CD14-positive monocyte (primary cell): ENCODE data around the gene ZFHX2. TPM values are rescaled to one million over a fixed set of nuclear protein-coding genes. Genes with fewer than 3 reads are reported as not detected.

ENCODE experiments used
- DNase-seq, 3 donors: peaks; one replicate each; pipeline ENCODE4 v3.0.0-alpha.2; 2011 to 2022
- H2AFZ ChIP-seq: 2 replicates; pipeline ENCODE4 v1.6.0; 2012; ENCODE audit warnings: mild to moderate bottlenecking, low read depth, low read length, inconsistent platforms; ENCODE audit not compliant: insufficient read depth, poor library complexity, severe bottlenecking
- H3K27ac ChIP-seq, 2 donors: 1 replicate in 1 of 2; 2 replicates in 1 of 2; pipeline ENCODE4 v1.5.1; 2012 to 2013; ENCODE audit warnings: low read length in 2 of 2, control low read depth in 1 of 2, inconsistent platforms in 1 of 2, low read depth in 1 of 2, mild to moderate bottlenecking in 1 of 2
- H3K27me3 ChIP-seq, 2 donors: one replicate each; pipeline versions ENCODE4 v1.6.0 to v1.6.1; 2011 to 2013; ENCODE audit warnings: low read length in 2 of 2; ENCODE audit not compliant: control insufficient read depth in 2 of 2, insufficient read depth in 2 of 2
- H3K36me3 ChIP-seq, 2 donors: replicated peaks in 1 of 2; 1 replicate in 1 of 2; 2 replicates in 1 of 2; pipeline versions ENCODE4 v1.5.1 to v1.6.1; 2012 to 2013; ENCODE audit warnings: low read length in 2 of 2, control low read depth in 1 of 2, inconsistent platforms in 1 of 2, mild to moderate bottlenecking in 1 of 2; ENCODE audit not compliant: insufficient read depth in 2 of 2, control insufficient read depth in 1 of 2
- H3K4me1 ChIP-seq, 2 donors: 1 replicate in 1 of 2; 2 replicates in 1 of 2; pipeline versions ENCODE4 v1.5.1 to v1.6.1; 2012 to 2013; ENCODE audit warnings: low read length in 2 of 2, control low read depth in 1 of 2, inconsistent platforms in 1 of 2, mild to moderate bottlenecking in 1 of 2, moderate library complexity in 1 of 2; ENCODE audit not compliant: insufficient read depth in 2 of 2, control insufficient read depth in 1 of 2
- H3K4me2 ChIP-seq: replicated peaks from 2 replicates; pipeline ENCODE3; 2012; ENCODE audit warnings: low read length, moderate library complexity, mild to moderate bottlenecking; ENCODE audit not compliant: poor library complexity, severe bottlenecking; ENCODE audit errors: extremely low read depth
- H3K4me3 ChIP-seq, 3 experiments: fragments of 200-600 bp in 1 of 3; sonication (generic) in 1 of 3; replicated peaks in 1 of 3; 1 replicate in 2 of 3; 2 replicates in 1 of 3; pipeline ENCODE4 v1.5.1; 2011 to 2013; ENCODE audit warnings: low read length in 3 of 3, mild to moderate bottlenecking in 3 of 3, control low read depth in 2 of 3, low read depth in 2 of 3, inconsistent platforms in 1 of 3, moderate library complexity in 1 of 3
- H3K79me2 ChIP-seq: 2 replicates; pipeline ENCODE4 v1.6.0; 2012; ENCODE audit warnings: mild to moderate bottlenecking, control low read depth, inconsistent platforms, low read length, moderate library complexity; ENCODE audit not compliant: insufficient read depth
- H3K9ac ChIP-seq: 2 replicates; pipeline ENCODE4 v1.6.0; 2017; ENCODE audit warnings: low read length, mild to moderate bottlenecking; ENCODE audit not compliant: insufficient read depth, poor library complexity, severe bottlenecking
- H3K9me3 ChIP-seq, 2 donors: replicated peaks in 1 of 2; 1 replicate in 1 of 2; 2 replicates in 1 of 2; pipeline versions ENCODE4 v1.5.1 to v1.6.1; 2012 to 2013; ENCODE audit warnings: low read length in 2 of 2, control low read depth in 1 of 2; ENCODE audit not compliant: control insufficient read depth in 1 of 2, insufficient read depth in 1 of 2
- H4K20me1 ChIP-seq: 2 replicates; pipeline ENCODE4 v1.6.0; 2012; ENCODE audit warnings: mild to moderate bottlenecking, low read length, control low read depth, moderate library complexity; ENCODE audit not compliant: insufficient read depth
- H3K27ac Mint-ChIP-seq, 7 donors: one replicate each; pipeline ENCODE4 v1.8.0; 2020; ENCODE audit warnings: mild to moderate bottlenecking in 7 of 7, mixed read lengths in 7 of 7, moderate library complexity in 6 of 7, inconsistent platforms in 2 of 7
- H3K27me3 Mint-ChIP-seq, 3 donors: one replicate each; pipeline ENCODE4 v1.8.0; 2021 to 2022; ENCODE audit warnings: low read depth in 3 of 3, mild to moderate bottlenecking in 3 of 3, mixed read lengths in 3 of 3, moderate library complexity in 3 of 3, inconsistent platforms in 1 of 3
- H3K36me3 Mint-ChIP-seq, 2 donors: one replicate each; pipeline ENCODE4 v1.8.0; 2020; ENCODE audit warnings: mixed read lengths in 2 of 2, inconsistent platforms in 1 of 2, mild to moderate bottlenecking in 1 of 2
- H3K4me1 Mint-ChIP-seq: one replicate; pipeline ENCODE4 v1.8.0; 2020; ENCODE audit warnings: mild to moderate bottlenecking, mixed read lengths
- H3K4me3 Mint-ChIP-seq, 2 donors: one replicate each; pipeline ENCODE4 v1.8.0; 2020; ENCODE audit warnings: mild to moderate bottlenecking in 2 of 2, mixed read lengths in 2 of 2, moderate library complexity in 1 of 2
- H3K9me3 Mint-ChIP-seq, 7 donors: one replicate each; pipeline ENCODE4 v1.8.0; 2020 to 2022; ENCODE audit warnings: mixed read lengths in 7 of 7, mild to moderate bottlenecking in 6 of 7, moderate library complexity in 6 of 7, inconsistent platforms in 2 of 7
- WGBS: methylation state at CpG from one replicate; pipeline ENCODE4 v1.1.5; 2013; ENCODE audit warnings: missing lambda C conversion rate; ENCODE audit not compliant: insufficient coverage; 5-methylcytosine and 5-hydroxymethylcytosine counted together
- intact Hi-C, 2 donors: fragments of 100-400 bp; cut with micrococcal nuclease; formaldehyde crosslinking; loops; one replicate each; pipeline versions ENCODE4 v1.15.0 to v1.15.1; 2023
- polyA plus RNA-seq, 3 donors: library from polyadenylated mRNA; depleted of rRNA in 1 of 3; unstranded in 2 of 3; stranded (reverse) in 1 of 3; fragments of 300-500 nt in 2 of 3; fragments of >200 nt in 1 of 3; fragmentation: Illumina TruSeq in 2 of 3; gene quantifications; 1 replicate in 2 of 3; 2 replicates in 1 of 3; pipeline ENCODE4 v1.2.3, GENCODE V29; 2012 to 2021
- TF ChIP-seq, protein P1 (sequence below): fragments of 200-600 bp; IDR thresholded peaks from one replicate; pipeline ENCODE4 v1.8.0; 2022; ENCODE audit warnings: antibody characterized with exemption, mild to moderate bottlenecking

Gene ZFHX2
- polyA plus RNA-seq, 3 donors: 0.01 to 0.07 TPM; not detected in 1

- Mint-ChIP-seq H3K4me3 (no peak overlapping the region), H3K4me1 (peaks cover 23% of the 10 kb centered on the region), H3K27ac (peak overlapping the region in 3 of 7 donors; percentile 21 to 37 (median 34)), H3K36me3 (peaks cover 34 to 49% of the 10 kb centered on the region in 2 donors), H3K27me3 (peaks cover 0 to 1% (median 0%) of the 10 kb centered on the region in 3 donors), H3K9me3 (no peaks in the 10 kb centered on the region)
- TF ChIP-seq, protein P1, sequence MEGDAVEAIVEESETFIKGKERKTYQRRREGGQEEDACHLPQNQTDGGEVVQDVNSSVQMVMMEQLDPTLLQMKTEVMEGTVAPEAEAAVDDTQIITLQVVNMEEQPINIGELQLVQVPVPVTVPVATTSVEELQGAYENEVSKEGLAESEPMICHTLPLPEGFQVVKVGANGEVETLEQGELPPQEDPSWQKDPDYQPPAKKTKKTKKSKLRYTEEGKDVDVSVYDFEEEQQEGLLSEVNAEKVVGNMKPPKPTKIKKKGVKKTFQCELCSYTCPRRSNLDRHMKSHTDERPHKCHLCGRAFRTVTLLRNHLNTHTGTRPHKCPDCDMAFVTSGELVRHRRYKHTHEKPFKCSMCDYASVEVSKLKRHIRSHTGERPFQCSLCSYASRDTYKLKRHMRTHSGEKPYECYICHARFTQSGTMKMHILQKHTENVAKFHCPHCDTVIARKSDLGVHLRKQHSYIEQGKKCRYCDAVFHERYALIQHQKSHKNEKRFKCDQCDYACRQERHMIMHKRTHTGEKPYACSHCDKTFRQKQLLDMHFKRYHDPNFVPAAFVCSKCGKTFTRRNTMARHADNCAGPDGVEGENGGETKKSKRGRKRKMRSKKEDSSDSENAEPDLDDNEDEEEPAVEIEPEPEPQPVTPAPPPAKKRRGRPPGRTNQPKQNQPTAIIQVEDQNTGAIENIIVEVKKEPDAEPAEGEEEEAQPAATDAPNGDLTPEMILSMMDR: no peak
- WGBS: 100% methylated on average over 1 of the region's 1 CpG
- no peak for DNase-seq
- Histone ChIP-seq H3K9ac (no peak overlapping the region), H4K20me1 (peaks cover 18% of the 10 kb centered on the region), H3K9me3 (no peaks in the 10 kb centered on the region), H3K4me3 (no peak overlapping the region), H2AFZ (no peak overlapping the region), H3K79me2 (peaks cover 18% of the 10 kb centered on the region), H3K27me3 (no peaks in the 10 kb centered on the region), H3K4me1 (peaks cover 18 to 28% of the 10 kb centered on the region in 2 donors), H3K4me2 (no peak overlapping the region), H3K27ac (no peak overlapping the region), H3K36me3 (peaks cover 38 to 50% of the 10 kb centered on the region in 2 donors)
- intact Hi-C loops: no loop called here
Observed at GRCh38 chr14:23557946-23558345, 6.4 kb upstream of the ZFHX2 start.

- Histone ChIP-seq H3K9me3 (no peaks in the 10 kb centered on the region), H3K4me3 (no peak overlapping the region), H3K36me3 (peaks cover 38 to 50% of the 10 kb centered on the region in 2 donors), H3K4me1 (peaks cover 15 to 23% of the 10 kb centered on the region in 2 donors), H3K4me2 (no peak overlapping the region), H3K27me3 (no peaks in the 10 kb centered on the region), H3K27ac (no peak overlapping the region), H3K79me2 (peaks cover 18% of the 10 kb centered on the region), H3K9ac (no peak overlapping the region), H2AFZ (no peak overlapping the region), H4K20me1 (peaks cover 14% of the 10 kb centered on the region)
- TF ChIP-seq, protein P1: no peak
- peaks cover 0 to 1% (median 0%) of the 10 kb centered on the region in 3 donors for H3K27me3 Mint-ChIP-seq
- 22% methylated on average over 1 of the region's 2 CpGs for WGBS
- peaks cover 33 to 47% of the 10 kb centered on the region in 2 donors for H3K36me3 Mint-ChIP-seq
- H3K27ac Mint-ChIP-seq: peak overlapping the region in 3 of 7 donors; percentile 1 to 35 (median 34)
- no peak overlapping the region for H3K4me3 Mint-ChIP-seq
- peaks cover 21% of the 10 kb centered on the region for H3K4me1 Mint-ChIP-seq
- intact Hi-C loops: no loop called here
- H3K9me3 Mint-ChIP-seq: no peaks in the 10 kb centered on the region
- DNase-seq: no peak
Observed at GRCh38 chr14:23557521-23557920, 6.0 kb upstream of the ZFHX2 start.
